Measurements from ENCODE around the gene GRIK5. TPM values are rescaled to one million over a fixed set of nuclear protein-coding genes. Genes with fewer than 3 reads are reported as not detected.

GRIK5 gene
- polyA plus RNA-seq, 1 donor from 2014 or later, result 22.4 TPM

DNA sequence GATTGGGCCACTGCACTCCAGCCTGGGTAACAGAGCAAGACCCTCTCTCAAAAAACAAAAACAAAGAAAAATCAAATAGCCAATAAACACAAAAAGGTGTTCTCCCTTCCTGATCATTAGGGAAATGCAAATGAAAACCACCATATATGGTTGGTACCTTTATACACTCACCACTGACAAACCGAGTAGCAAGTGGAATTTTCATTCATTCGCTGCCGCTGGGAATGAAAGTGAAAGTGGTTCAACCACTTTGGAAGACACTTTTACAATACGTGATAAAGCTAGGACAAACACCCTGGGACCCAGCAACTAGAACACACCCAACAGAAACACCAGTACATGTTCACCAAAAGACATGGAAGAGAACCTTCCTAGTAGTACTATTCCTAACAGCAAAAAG lies 21.0 kb downstream of the GRIK5 start:
- TF ChIP-seq SMC3 (conservative IDR thresholded peaks at IDR 0.05; ENCODE audit: poor library complexity) (no peak), POLR2AphosphoS5 (IDR thresholded peaks at IDR 0.05) (no peak), MXI1 (conservative IDR thresholded peaks at IDR 0.05; ENCODE audit: poor library complexity, severe bottlenecking) (no peak), RAD21 (conservative IDR thresholded peaks at IDR 0.05) (no peak), EP300 (conservative IDR thresholded peaks at IDR 0.05; ENCODE audit: poor library complexity, severe bottlenecking) (no peak), EZH2 (IDR thresholded peaks at IDR 0.05; ENCODE audit: borderline replicate concordance, insufficient read depth, low read length, poor library complexity, severe bottlenecking) (no peak), TAF1 (IDR thresholded peaks at IDR 0.05; ENCODE audit: low read depth) (no peak)
- TF ChIP-seq, protein P1, sequence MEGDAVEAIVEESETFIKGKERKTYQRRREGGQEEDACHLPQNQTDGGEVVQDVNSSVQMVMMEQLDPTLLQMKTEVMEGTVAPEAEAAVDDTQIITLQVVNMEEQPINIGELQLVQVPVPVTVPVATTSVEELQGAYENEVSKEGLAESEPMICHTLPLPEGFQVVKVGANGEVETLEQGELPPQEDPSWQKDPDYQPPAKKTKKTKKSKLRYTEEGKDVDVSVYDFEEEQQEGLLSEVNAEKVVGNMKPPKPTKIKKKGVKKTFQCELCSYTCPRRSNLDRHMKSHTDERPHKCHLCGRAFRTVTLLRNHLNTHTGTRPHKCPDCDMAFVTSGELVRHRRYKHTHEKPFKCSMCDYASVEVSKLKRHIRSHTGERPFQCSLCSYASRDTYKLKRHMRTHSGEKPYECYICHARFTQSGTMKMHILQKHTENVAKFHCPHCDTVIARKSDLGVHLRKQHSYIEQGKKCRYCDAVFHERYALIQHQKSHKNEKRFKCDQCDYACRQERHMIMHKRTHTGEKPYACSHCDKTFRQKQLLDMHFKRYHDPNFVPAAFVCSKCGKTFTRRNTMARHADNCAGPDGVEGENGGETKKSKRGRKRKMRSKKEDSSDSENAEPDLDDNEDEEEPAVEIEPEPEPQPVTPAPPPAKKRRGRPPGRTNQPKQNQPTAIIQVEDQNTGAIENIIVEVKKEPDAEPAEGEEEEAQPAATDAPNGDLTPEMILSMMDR (IDR thresholded peaks at IDR 0.05; ENCODE audit: poor library complexity, severe bottlenecking), result no peak
- TF ChIP-seq, protein P2, sequence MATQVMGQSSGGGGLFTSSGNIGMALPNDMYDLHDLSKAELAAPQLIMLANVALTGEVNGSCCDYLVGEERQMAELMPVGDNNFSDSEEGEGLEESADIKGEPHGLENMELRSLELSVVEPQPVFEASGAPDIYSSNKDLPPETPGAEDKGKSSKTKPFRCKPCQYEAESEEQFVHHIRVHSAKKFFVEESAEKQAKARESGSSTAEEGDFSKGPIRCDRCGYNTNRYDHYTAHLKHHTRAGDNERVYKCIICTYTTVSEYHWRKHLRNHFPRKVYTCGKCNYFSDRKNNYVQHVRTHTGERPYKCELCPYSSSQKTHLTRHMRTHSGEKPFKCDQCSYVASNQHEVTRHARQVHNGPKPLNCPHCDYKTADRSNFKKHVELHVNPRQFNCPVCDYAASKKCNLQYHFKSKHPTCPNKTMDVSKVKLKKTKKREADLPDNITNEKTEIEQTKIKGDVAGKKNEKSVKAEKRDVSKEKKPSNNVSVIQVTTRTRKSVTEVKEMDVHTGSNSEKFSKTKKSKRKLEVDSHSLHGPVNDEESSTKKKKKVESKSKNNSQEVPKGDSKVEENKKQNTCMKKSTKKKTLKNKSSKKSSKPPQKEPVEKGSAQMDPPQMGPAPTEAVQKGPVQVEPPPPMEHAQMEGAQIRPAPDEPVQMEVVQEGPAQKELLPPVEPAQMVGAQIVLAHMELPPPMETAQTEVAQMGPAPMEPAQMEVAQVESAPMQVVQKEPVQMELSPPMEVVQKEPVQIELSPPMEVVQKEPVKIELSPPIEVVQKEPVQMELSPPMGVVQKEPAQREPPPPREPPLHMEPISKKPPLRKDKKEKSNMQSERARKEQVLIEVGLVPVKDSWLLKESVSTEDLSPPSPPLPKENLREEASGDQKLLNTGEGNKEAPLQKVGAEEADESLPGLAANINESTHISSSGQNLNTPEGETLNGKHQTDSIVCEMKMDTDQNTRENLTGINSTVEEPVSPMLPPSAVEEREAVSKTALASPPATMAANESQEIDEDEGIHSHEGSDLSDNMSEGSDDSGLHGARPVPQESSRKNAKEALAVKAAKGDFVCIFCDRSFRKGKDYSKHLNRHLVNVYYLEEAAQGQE (IDR thresholded peaks at IDR 0.05; ENCODE audit: borderline replicate concordance), result no peak
- H3F3A ChIP-seq (ENCODE audit: insufficient read depth, low read length, poor library complexity, severe bottlenecking), result no peaks in the 10 kb centered on the region
- H3K27me3 ChIP-seq (ENCODE audit: insufficient read depth, low read depth, low read length), result no peaks in the 10 kb centered on the region
- H4K20me1 ChIP-seq (ENCODE audit: insufficient read depth), result no peaks in the 10 kb centered on the region
- no peak overlapping the region for H3K4me3 ChIP-seq (ENCODE audit: low read length)
- H2AFZ ChIP-seq (ENCODE audit: low read depth, low read length), result no peak overlapping the region
- no peaks in the 10 kb centered on the region for H3K9me2 ChIP-seq (ENCODE audit: insufficient read depth, low read length)
- H3K4me2 ChIP-seq (ENCODE audit: low read length), result no peak overlapping the region
- no peaks in the 10 kb centered on the region for H3K36me3 ChIP-seq (ENCODE audit: insufficient read depth, low read length)
- H3K27ac ChIP-seq (ENCODE audit: low read length), result no peak overlapping the region
- no peaks in the 10 kb centered on the region for H3K9me3 ChIP-seq (ENCODE audit: low read length)
- no peaks in the 10 kb centered on the region for H3K79me2 ChIP-seq (replicated peaks; ENCODE audit: insufficient read depth, low read length)
- H3K9ac ChIP-seq (ENCODE audit: low read length), result no peak overlapping the region

DNA sequence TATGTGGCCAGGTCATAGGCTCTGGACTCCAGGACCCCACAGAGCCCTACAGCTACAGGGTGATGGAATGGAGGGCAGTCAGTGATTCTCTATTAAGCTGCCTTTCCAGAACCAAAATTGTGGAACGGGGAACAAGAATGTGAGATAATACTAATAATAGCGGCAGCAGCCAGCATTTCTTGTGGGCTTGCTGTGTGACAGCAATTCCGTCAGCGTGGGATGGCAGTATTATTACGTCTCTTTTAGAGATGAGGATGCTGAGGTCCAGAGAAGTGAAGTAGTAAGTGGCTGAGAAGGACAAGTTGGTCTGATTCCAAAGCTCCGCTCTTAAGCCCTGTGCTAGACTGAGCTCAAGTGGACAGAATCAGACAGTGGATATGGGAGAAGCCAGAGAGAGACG lies 24.4 kb downstream of the GRIK5 start:
- Histone ChIP-seq H3F3A (ENCODE audit: insufficient read depth, low read length, poor library complexity, severe bottlenecking) (no peaks in the 10 kb centered on the region), H4K20me1 (ENCODE audit: insufficient read depth) (no peaks in the 10 kb centered on the region), H3K4me2 (ENCODE audit: low read length) (no peak overlapping the region), H2AFZ (ENCODE audit: low read depth, low read length) (no peak overlapping the region), H3K27ac (ENCODE audit: low read length) (no peak overlapping the region), H3K9me2 (ENCODE audit: insufficient read depth, low read length) (no peaks in the 10 kb centered on the region), H3K79me2 (replicated peaks; ENCODE audit: insufficient read depth, low read length) (no peaks in the 10 kb centered on the region), H3K36me3 (ENCODE audit: insufficient read depth, low read length) (no peaks in the 10 kb centered on the region), H3K9ac (ENCODE audit: low read length) (no peak overlapping the region), H3K27me3 (ENCODE audit: insufficient read depth, low read depth, low read length) (no peaks in the 10 kb centered on the region), H3K9me3 (ENCODE audit: low read length) (no peaks in the 10 kb centered on the region), H3K4me3 (ENCODE audit: low read length) (no peak overlapping the region)
- TF ChIP-seq EZH2 (IDR thresholded peaks at IDR 0.05; ENCODE audit: borderline replicate concordance, insufficient read depth, low read length, poor library complexity, severe bottlenecking) (no peak), MXI1 (conservative IDR thresholded peaks at IDR 0.05; ENCODE audit: poor library complexity, severe bottlenecking) (no peak), RAD21 (conservative IDR thresholded peaks at IDR 0.05) (no peak), SMC3 (conservative IDR thresholded peaks at IDR 0.05; ENCODE audit: poor library complexity) (no peak), TAF1 (IDR thresholded peaks at IDR 0.05; ENCODE audit: low read depth) (no peak), EP300 (conservative IDR thresholded peaks at IDR 0.05; ENCODE audit: poor library complexity, severe bottlenecking) (no peak), POLR2AphosphoS5 (IDR thresholded peaks at IDR 0.05) (no peak)
- TF ChIP-seq, protein P2 (IDR thresholded peaks at IDR 0.05; ENCODE audit: borderline replicate concordance), result no peak
- TF ChIP-seq, protein P1 (IDR thresholded peaks at IDR 0.05; ENCODE audit: poor library complexity, severe bottlenecking), result no peak
